Right lung (tissue), 5 donors: ENCODE measurements around the gene TBC1D21. TPM values are rescaled to one million over a fixed set of nuclear protein-coding genes. Genes with fewer than 3 reads are reported as not detected.

Source experiments
- DNase-seq, 2 donors: peaks; one replicate each; pipeline ENCODE4 v3.0.0-alpha.2; 2013
- polyA plus RNA-seq, 5 donors: library from polyadenylated mRNA; unstranded; fragments of 120-200 nt; gene quantifications; one replicate each; pipeline versions ENCODE4 v1.2.1 to v1.2.3, GENCODE V29; 2013; ENCODE audit warnings: inconsistent platforms in 1 of 5, low replicate concordance in 1 of 5; ENCODE audit not compliant: insufficient read length in 5 of 5, insufficient read depth in 1 of 5

The TBC1D21 gene
- polyA plus RNA-seq, 5 donors, result not detected

DNA sequence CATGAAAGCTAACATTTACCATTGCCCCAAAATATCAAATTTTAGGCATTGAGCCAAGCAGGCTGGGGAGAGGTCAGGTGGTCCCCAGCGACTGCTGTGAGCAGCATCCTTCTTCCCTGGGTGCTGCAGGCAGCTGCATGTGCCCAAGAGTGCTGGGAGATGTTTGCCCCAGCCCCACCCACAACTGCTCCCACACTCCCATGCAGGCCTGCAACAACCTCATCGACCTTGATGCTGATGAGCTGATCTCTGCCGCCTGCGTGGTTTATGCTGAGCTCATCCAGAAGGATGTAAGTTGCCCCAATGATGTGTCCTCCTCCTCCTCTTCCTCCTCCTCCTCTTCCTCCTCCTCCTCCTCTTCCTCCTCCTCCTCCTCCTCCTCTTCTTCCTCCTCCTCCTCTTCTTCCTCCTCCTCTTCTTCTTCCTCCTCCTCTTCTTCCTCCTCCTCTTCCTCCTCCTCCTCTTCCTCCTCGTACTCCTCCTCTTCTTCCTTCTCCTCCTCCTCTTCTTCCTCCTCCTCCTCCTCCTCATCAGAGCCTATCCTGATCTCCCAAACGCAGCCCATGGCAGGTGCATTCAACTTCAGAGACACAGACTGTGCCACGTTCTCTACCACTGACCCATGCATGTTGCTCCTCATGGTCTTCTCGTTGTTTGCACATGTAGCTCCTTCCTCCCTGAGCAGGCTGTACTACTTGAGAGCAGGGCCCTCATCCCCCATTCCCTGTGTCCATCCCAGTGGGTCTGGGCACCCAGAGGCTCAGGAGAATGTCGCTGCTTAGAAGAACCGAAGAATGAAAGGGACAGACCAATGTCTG, 15.1 kb downstream of the TBC1D21 start:
- no peak for DNase-seq

- DNase-seq, result no peak
Observed at GRCh38 chr15:73889053-73889761, 15.8 kb downstream of the TBC1D21 start.

GRCh38 chr15:73889762-73890124, 16.4 kb downstream of the TBC1D21 start:
- DNase-seq, result no peak

DNA sequence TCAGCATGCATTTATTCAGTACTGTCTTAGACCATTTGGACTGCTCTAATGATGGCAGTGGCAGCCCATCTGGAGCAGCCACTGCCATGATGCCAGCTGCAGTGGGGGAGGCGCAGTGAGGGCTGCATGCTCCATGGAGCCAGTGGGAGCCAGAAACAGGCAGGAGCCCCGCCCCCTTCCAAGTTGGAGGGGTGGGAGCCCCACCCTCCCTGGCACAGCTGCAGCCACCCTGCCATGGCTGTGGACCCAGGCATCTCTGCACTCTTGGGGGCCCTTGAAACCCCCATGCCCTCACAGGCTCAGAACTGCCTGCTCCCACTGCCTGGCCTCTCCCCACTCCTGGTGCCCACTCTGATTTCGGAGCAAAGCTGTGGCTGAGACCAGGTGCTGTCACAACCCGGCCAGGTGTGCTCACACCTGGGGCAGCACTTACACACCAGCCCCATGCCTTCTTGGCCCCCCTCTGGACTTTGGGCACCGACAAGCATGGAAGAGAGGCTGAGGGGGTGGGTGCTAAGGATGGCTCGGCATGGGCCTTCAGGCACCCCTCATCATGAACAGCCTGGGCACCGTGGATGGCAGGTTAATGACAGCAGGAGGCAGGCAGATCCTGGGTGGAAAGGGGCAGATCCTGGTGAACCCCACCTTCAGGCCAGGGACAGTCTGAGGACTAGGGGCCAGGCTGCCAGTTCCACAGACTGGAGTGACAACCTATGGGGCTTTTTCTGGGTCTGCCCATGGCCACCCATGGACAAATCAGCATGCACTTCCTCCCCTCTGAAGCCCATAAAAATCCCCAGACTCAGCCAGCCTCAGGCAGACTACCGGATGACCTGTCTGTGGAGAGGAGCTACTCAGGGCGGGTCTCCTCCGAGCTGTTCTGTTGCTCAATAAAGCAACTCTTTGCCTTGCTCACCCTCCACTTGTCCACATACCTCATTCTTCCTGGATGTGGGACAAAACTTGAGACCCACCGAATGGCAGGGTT, 18.3 kb downstream of the TBC1D21 start:
- DNase-seq, result no peak

- no peak for DNase-seq
Observed at GRCh38 chr15:73892446-73893226, 19.3 kb downstream of the TBC1D21 start.

DNA sequence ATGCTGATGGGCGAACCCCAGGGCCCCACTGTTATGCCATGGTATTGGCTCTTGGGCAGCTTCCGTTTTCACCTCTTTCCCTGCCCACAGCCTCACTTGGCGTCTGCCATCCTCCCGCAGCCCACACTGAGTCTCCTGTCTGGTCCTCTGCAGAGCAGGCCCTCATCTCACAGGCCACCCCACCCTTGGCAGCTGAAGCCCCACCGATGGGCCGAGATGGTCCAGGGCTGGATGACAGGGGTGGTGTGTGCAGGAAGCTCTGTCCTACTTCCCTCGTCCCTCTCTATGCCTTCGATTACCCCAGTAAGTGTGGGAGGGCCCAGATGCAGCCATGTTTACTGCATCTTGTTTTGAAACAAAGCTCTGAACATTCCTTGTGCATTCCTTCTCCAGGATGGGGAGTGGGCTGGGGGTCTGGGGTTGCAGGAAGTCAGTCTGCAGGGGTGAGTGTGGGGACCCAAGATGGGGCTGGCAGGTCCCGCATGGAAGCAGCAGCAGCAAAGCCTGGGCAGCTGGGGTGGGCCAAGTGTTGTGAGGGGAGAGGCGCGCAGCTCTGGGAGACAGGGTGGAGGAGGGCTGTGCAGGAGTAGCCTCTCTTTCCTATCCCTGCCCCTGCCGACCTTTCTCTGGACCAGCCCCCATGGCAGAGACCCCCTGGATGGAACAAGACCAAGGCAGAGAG, 20.9 kb downstream of the TBC1D21 start:
- no peak for DNase-seq

DNA sequence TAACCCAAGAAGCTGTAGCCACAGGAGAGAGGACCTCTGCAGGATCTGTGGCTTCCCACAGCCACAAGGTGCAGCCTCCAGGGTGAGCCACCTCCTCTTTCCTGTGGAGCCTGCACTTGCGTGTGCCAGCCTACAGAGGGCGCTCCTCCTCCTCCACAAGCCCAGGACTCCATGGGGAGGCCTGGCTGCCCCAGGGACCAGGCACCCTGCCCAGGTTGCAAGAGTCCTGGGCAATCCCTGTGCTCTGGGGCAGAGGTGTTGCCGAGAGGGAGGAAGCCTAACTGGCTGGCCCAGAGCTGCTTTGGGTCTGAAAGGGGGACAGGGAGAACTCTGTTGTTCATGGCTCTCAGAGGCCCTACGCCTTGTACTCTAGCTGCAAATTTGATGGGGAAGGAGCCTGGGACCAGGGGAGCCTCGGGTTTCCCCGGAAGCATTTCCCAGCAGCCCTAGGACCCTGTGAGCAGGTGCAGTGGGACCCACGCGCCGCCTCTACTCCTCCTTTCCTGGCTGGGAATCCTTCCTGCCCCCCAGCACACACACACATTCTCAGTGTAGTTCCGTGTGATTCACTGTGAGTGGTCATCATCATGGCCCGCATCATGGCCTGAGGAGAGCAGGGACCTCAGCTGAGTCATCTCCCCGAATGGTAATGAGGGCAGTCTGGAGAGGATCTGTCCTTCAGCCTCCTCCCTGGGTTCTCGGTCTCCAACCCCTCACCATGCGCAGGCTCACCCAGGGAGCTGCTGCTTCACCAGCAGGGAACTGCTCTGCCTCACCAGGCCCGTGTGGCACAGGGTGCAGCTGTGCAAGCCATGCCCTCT, 24.3 kb downstream of the TBC1D21 start:
- no peak for DNase-seq

- no peak for DNase-seq
Observed at GRCh38 chr15:73899197-73900094, 26.1 kb downstream of the TBC1D21 start.

DNA sequence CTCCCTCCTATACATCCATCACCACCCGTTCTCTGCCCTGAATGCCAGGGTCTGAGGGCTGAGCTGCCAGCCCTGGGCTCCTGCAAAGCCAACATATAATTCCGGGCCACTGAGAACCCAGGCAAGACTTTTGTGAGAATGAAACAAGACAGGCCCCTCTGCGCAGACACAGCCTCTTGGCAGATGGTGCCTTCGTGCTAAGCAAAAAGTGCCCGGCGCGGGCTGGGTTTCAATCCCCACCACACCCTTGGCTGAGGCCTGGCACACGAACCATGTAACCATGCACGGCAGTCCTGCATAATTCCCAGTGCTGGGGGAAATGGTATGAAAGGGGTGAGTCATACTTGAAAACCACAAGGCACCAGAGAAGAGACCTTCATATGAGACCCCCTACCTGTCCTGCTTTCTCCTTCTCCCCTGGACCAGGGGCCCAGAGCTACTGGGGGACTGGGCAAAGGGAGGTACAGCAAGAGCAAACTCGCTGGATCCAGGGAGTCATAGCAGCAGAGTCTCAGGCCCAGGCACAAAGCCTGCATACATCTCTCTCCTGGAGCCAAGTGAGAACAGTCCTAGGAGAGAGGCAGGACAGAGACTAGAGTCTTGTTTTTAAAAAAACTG, 26.8 kb downstream of the TBC1D21 start:
- DNase-seq, result no peak

DNA sequence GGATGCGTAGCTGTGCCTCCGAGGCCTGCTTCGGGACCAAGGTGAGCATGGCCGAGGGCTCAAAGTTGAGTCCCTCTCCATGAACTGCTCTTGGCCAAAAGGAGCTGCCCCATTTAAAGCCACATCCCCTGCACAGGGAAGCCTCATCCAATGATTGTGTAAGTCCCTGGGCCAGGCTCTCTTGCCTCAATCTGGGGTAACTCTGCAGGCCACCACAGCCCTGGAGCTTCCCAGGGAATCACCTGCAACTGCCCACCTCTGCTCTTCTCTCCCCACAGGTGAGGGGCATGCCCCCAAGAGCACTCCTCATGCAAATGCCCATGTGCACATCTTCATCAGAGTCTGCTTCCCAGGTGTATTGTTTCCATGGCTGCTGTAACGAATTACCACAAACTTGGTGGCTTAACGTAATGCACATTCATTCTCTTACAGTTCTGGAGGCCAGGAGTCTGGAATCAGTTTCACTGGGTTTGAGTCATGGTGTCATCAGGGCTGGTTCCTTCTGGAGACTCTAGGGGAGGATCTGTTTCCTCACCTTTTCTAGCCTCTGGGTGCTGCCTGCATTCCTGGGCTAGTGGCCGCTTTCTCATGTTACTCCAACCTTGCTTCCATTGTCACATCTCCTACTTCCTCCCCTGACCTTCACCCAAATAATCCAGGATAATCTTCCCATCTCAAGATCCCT, 27.9 kb downstream of the TBC1D21 start:
- no peak for DNase-seq

DNA sequence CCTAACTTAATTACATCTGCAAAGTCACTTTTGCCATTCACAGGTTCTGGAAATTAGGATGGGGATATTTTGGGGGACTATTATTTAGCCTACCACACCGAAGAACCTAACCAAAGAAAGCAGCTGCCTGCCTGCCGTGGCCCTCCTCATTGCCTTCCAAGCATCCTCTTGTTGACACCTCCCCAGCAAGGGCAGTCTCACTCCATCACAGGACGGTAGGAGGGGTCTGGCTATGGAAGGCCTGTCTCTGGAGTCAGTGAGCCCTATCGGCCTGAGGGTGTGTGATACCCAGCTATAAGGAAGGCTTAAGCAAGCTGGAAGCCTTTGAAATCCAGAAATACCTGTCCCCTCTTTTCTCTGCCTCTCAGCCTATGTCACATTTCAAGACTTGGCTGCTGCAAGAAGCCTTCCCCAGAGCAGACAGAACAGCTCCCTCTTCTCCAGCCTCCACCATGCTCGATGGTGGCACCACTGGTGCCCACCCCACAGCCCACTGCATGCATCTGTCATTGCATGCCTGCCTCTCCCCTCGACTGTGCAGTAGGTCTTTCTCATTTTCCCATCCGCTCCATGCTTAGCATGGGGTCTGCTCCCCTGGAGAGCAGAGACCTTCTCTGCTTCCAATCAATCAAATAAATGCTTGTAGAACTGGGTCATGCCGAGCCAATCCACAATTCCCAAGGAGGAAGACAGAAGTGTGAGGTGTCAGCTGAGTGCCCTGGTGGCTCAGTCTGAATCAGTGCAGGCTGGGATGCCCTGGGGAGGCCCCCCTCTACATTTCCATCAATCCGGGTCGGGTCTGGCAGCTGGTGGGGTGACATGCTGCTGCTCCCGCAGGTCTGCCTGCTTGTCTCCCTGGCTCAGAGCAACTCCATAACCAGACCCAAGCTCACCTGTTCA, 29.0 kb downstream of the TBC1D21 start:
- DNase-seq, result no peak

DNA sequence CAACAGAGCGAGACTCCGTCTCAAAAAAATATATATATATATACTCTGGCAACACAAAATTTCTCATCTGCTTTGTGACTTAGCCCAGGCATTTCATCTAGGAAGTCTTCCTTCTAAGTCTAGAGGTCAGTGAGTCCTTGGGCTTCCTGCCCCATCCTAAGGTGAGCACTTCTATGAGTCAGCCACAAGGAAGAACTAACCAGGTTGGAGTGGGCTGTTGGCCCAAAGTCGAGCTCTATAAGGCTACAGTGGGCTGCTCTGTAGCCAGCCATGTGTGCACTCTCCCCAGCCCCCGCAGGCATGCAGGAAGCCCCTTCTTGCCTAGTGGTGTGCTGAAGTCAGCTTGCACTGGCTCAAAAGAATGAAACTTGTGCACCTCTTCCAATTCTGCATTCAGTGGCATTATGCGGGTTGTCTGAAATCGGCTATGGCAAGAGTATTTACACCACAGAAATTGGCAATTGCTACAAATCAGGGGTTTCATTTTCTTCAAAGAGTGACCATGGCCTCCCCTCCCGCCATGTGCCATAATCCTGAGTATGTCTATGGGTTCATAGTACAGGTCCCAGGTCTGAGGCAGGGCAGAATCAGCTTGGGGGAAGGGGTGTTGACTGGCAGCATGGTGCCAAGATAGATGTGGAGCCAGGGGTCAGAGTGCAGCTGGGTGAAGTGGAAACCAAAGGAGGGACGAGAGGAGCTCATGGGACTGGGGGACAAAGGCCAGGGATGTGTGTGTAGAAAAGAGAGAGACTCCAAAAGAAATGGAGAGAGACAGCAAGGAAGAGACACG, 30.9 kb downstream of the TBC1D21 start:
- DNase-seq, result no peak

GRCh38 chr15:73905225-73905827, 32.0 kb downstream of the TBC1D21 start:
- no peak for DNase-seq

- no peak for DNase-seq
Observed at GRCh38 chr15:73906346-73907034, 33.1 kb downstream of the TBC1D21 start.

DNA sequence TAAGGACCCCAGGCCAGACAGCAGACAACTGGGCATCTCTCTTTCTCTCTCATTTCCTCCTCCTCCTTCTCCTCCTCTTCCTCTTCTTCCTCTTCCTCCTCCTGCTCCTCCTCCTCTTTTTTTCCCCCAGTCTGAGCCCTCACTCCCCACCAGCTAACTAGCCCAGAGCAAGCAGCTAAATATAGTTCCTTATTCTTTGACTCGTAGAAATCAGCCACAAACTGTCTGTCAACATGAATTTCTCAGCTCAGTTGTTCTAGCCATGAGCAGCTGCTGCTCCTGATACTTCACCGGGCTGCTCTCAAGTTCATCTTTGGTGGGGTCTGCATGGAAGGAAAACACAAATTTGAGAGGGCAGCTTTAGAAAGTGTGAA, 33.7 kb downstream of the TBC1D21 start:
- DNase-seq, result no peak
